Stimulated activated CD4-positive, alpha-beta T cell treated with anti-CD3 and anti-CD28 coated beads, Interleukin-1b, Interleukin-23, amount 100 ng/mL, for 48 hours (primary cell): Measurements from ENCODE around the gene SP100.
A peak's percentile ranks its signal among the peaks of the same experiment; 100 is the strongest.
"Not testable (repeated sequence)": the region's sequence is repeated elsewhere in the genome, so short reads cannot be mapped to it uniquely, and the experiment has no call there.

ENCODE experiments used
- DNase-seq: peaks from one replicate; pipeline ENCODE4 v3.0.0-alpha.2; 2020

SP100 gene

GRCh38 chr2:230422149-230422548 is 6.1 kb downstream of the SP100 start:
- DNase-seq: no peak

GRCh38 chr2:230423851-230424458 is 8.0 kb downstream of the SP100 start:
- no peak for DNase-seq

GRCh38 chr2:230425377-230425776 is 9.4 kb downstream of the SP100 start:
- DNase-seq: no peak

DNA sequence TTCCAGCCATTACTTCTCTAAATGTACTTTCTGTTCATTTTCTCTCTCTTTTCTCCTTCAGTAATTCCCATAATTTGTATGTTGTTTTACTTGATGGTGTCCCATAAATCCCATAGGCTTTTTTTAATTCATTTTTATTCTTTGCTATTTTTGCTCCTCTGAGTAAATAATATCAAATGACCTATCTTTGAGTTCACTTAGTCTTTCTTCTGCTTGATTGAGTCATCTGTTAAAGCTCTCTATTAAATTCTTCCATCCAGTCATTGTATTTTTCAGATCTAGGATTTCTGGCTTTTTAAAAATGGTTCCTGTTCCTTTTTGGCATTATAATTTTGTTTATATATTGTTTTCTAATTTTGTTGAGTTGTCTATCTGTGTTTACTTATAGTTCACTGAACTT is 13.5 kb downstream of the SP100 start:
- no peak for DNase-seq

DNA sequence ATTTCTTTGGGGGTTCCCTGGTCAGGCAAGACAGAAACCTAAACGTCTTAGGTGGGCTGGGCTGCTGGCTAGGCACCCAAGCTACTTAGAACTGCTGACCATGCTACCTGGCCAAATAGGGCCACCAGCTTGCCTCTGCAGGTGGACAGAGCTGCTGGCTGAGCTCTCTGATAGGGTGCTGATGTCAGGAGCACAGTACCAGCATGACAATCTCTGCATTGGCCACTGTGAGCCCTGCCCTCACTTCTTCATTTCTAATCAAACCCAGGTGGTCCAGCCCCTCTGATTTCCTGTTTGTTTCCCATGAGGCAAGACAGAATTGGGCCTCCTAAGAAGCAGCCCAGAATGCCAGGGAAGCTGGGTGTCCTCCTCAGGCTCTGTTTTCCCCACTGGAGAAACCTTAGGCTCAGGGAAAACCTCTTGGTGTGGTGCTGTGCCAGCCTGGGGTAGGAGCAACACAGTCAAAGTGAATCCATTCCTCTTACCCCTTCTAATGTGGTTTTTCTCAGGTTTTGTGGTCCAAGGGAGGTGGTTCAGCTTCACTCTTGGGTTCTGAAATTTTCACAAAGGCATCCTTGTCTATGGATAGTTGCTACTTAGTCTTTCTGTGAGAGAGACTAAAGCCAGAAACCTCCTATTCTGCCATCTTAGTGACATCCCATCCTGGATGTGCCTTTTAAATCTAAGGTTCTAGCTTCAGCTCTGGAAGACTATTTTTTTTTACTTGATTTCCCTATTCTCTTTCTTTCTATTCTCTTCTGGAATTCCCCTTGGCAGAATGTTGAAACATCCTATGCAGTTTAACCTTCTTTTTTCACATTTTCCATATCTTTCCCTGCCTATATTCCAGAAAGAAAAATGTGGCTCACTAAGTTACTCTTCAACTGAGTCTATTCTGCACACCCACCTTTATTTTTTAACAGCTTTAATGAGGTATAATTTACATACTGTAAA is 15.2 kb downstream of the SP100 start:
- DNase-seq: no peak

GRCh38 chr2:230434677-230435324 is 18.8 kb downstream of the SP100 start:
- no peak for DNase-seq

GRCh38 chr2:230435431-230435830 is 19.4 kb downstream of the SP100 start:
- DNase-seq: no peak

DNA sequence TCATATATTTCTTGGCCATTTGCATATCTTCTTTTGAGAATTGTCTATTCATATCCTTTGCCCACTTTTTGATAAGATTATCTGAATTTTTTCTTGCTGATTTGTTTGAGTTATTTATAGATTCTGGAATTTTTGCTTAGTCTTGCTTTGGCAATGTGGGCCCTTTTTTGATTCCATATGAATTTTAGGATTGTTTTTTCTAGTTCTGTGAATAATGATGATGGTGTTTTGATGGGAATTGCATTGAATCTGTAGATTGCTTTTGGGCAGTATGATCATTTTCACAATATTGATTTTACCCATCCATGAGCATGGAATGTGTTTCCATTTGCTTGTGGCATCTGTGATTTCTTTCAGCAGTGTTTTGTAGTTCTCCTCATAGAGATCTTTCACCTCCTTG is 23.1 kb downstream of the SP100 start:
- not testable (repeated sequence) for DNase-seq

DNA sequence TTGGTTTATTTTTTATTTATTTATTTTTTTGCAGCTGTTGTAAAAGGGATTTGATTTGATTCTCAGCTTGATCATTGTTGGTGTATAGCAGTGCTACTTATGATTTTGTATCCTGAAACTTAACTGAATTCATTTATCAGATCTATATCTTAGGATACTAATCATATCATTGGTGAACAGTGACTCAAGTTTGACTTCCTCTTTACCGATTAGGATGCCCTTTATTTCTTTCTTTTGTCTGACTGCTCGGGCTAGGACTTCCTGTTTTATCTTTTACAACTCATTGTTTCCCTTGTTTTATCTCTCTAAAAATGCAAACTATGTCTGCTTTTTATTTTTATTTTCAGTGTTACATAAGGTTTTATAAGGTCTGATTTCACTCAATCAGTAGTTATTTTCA is 23.6 kb downstream of the SP100 start:
- DNase-seq: no peak

GRCh38 chr2:230441227-230441897 is 25.4 kb downstream of the SP100 start:
- DNase-seq: peak; percentile 41

GRCh38 chr2:230443541-230443940 is 27.5 kb downstream of the SP100 start:
- no peak for DNase-seq

DNA sequence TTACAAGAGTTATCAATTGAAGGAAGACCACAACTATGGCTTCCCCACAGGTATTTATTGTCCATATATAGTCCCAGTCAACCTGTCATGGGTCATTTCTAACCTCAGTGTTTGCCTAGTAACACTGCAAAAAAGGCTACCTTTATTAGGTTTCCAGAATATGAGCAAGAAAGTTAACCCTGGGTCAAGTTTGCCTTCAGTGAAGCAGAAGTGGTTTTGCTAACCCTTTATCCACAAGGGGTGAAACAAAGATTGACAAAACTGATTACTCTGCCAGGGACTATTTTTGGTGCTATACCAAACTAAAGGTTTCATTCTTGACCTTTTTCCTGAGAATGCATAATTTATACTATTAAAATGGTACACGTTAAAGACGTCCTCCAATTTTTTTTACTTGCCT is 28.8 kb downstream of the SP100 start:
- no peak for DNase-seq

GRCh38 chr2:230447036-230447435 is 31.0 kb downstream of the SP100 start:
- no peak for DNase-seq

DNA sequence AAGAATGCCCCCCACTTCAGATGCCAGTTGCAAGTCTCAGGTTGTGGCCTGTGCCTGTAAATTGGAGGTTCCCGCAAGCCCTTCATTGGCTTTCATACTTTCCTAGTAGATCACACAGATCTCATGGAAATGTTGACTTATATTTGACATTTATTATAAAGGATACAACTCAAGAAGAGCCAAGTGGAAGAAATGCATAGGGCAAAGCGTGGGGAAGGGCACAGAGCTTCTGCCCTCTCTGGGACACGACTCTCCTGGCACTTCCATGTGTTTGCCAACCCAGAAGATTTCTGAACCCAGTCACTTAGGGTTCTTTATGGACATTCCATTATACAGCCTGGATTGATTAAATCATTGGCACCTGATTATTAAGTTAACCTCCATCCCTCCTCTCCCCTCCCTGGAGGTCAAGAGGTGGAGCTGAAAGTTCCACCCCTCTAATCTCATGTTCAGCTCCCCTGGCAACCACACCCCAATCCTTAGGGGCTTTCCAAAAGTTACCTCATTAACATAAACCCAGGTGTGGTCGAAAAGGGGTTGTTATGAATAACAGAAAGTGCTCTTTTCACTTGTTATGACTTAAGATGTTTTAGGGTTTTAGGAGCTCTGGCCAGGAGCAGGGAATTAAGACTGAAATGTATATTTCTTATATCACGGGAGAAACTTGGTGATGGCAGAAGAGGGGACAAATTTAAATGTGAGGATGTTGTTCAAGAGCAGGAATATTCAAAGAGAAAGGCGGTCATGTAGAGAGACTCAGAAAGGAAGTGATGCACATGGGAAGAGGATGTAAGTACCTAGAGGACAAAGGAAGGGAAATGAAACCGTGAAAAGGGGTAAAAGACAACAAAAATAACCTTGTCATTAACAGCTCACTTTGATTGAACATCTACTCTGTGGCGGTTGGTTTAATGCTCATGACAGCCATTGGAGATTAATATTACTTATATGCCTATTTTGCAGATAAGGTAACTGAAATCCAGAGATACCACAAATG is 31.8 kb downstream of the SP100 start:
- DNase-seq: peak; percentile 36

- DNase-seq: no peak
Observed at GRCh38 chr2:230449901-230450467, 34.0 kb downstream of the SP100 start.

GRCh38 chr2:230453006-230453405 is 37.0 kb downstream of the SP100 start:
- no peak for DNase-seq

GRCh38 chr2:230455005-230455684 is 39.1 kb downstream of the SP100 start:
- no peak for DNase-seq

- no peak for DNase-seq
Observed at GRCh38 chr2:230457073-230457768, 41.2 kb downstream of the SP100 start.

DNA sequence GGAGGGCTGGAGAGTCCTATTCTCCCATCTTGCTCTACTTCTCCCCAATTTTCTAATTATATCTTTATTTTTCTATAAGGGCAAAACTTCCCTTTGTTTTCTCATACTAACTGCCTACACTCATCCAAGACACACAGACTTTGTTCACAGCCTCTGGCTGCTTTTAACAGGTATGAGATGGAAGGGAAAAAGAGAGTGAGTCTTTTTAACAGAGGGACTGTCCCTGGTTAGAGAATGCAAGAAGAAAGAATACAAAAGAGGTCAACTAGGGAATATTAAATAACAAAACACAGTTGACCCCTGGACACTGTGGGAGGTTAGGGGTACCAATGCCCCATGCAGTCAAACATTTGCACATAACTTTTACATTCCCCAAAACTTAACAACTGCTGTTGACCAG is 41.8 kb downstream of the SP100 start:
- DNase-seq: no peak

DNA sequence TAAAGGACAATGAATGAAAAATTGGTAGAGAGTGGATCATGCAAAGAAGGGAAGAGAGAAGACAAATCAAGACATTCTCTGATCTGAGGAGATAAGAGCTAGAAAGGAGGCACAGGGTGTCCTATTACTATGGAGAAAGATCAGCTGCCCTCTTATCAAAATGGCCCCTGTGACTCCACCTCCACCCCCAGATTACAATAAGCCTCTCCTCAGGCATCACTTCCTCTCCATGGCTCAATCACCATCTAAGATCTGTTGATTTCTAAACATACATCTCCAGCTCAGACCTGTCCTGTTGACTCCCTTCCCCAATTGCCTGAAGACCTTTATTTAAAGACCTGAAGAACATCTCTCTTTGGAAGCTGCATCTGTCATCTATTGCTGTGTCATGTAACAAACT is 43.2 kb downstream of the SP100 start:
- DNase-seq: no peak
